ENCODE data around the gene CMTM1.
"Not testable (repeated sequence)": the region's sequence is repeated elsewhere in the genome, so short reads cannot be mapped to it uniquely, and the experiment has no call there.

The CMTM1 gene

GRCh38 chr16:66592241-66592640 lies 26.0 kb downstream of the CMTM1 start:
- DNase-seq (ENCODE audit: low read depth, low spot score): no peak

- no peak for DNase-seq (ENCODE audit: low read depth, low spot score)
Measured at GRCh38 chr16:66592814-66593213, 26.6 kb downstream of the CMTM1 start.

- DNase-seq (ENCODE audit: low read depth, low spot score): no peak
Measured at GRCh38 chr16:66594739-66595138, 28.5 kb downstream of the CMTM1 start.

- not testable (repeated sequence) for DNase-seq (ENCODE audit: low read depth, low spot score)
Measured at GRCh38 chr16:66596559-66596958, 30.3 kb downstream of the CMTM1 start.

- DNase-seq (ENCODE audit: low read depth, low spot score): no peak
Measured at GRCh38 chr16:66596986-66597848, 31.0 kb downstream of the CMTM1 start.

- DNase-seq (ENCODE audit: low read depth, low spot score): no peak
Measured at GRCh38 chr16:66598111-66598510, 31.9 kb downstream of the CMTM1 start.

- no peak for DNase-seq (ENCODE audit: low read depth, low spot score)
Measured at GRCh38 chr16:66599726-66600125, 33.5 kb downstream of the CMTM1 start.

- DNase-seq (ENCODE audit: low read depth, low spot score): no peak
Measured at GRCh38 chr16:66600477-66600876, 34.2 kb downstream of the CMTM1 start.

- no peak for DNase-seq (ENCODE audit: low read depth, low spot score)
Measured at GRCh38 chr16:66601471-66601870, 35.2 kb downstream of the CMTM1 start.

GRCh38 chr16:66603537-66604375 lies 37.5 kb downstream of the CMTM1 start:
- DNase-seq (ENCODE audit: low read depth, low spot score): peak; percentile 83

GRCh38 chr16:66604376-66605176 lies 38.3 kb downstream of the CMTM1 start, which contains the start of gene CMTM3:
TSS of gene CMTM3 (plus strand) at chr16:66604704. CDS start at chr16:66604806, 102 bp downstream.
- peak; percentile 71 for DNase-seq (ENCODE audit: low read depth, low spot score)

GRCh38 chr16:66605177-66605978 lies 39.1 kb downstream of the CMTM1 start:
- peak; percentile 34 for DNase-seq (ENCODE audit: low read depth, low spot score)

GRCh38 chr16:66605979-66606751 lies 39.9 kb downstream of the CMTM1 start:
- DNase-seq (ENCODE audit: low read depth, low spot score): no peak

- DNase-seq (ENCODE audit: low read depth, low spot score): peak; percentile 98
Measured at GRCh38 chr16:66608241-66609138, 42.3 kb downstream of the CMTM1 start.

GRCh38 chr16:66609139-66609510 lies 42.9 kb downstream of the CMTM1 start:
- DNase-seq (ENCODE audit: low read depth, low spot score): no peak

- DNase-seq (ENCODE audit: low read depth, low spot score): no peak
Measured at GRCh38 chr16:66610111-66610820, 44.0 kb downstream of the CMTM1 start.

GRCh38 chr16:66611911-66612310 lies 45.7 kb downstream of the CMTM1 start:
- not testable (repeated sequence) for DNase-seq (ENCODE audit: low read depth, low spot score)

- DNase-seq (ENCODE audit: low read depth, low spot score): no peak
Measured at GRCh38 chr16:66612422-66612821, 46.2 kb downstream of the CMTM1 start.

All from ELF-1 (cell line).